HG03558 (cell line): ENCODE results near the gene DR1.

ENCODE experiments used
- ATAC-seq: cut with Tn5 transposase; IDR thresholded peaks from one replicate; pipeline ENCODE4 v1.9.1; 2021; ENCODE audit warnings: moderate number of reproducible peaks; ENCODE audit not compliant: unreplicated experiment; ENCODE audit errors: extremely low read depth

DR1 gene

GRCh38 chr1:93345633-93346420 is at the start of gene DR1:
Gene DR1 (plus strand): TSS chr1:93345907. CDS start chr1:93346646, 739 bp downstream.
- peak; percentile 38 for ATAC-seq

- ATAC-seq = no peak
Observed at GRCh38 chr1:93296555-93297154, 49.1 kb upstream of the DR1 start.

GRCh38 chr1:93301131-93301530 is 44.6 kb upstream of the DR1 start:
- no peak for ATAC-seq

GRCh38 chr1:93302078-93302477 is 43.6 kb upstream of the DR1 start:
- no peak for ATAC-seq

GRCh38 chr1:93304716-93305138 is 41.0 kb upstream of the DR1 start:
- ATAC-seq = no peak

GRCh38 chr1:93306920-93307319 is 38.8 kb upstream of the DR1 start:
- ATAC-seq = no peak

- ATAC-seq = no peak
Observed at GRCh38 chr1:93313026-93313425, 32.7 kb upstream of the DR1 start.

GRCh38 chr1:93317207-93317606 is 28.5 kb upstream of the DR1 start:
- ATAC-seq = no peak

GRCh38 chr1:93317943-93318342 is 27.8 kb upstream of the DR1 start:
- no peak for ATAC-seq

GRCh38 chr1:93321720-93322119 is 24.0 kb upstream of the DR1 start:
- ATAC-seq = no peak

- ATAC-seq = no peak
Observed at GRCh38 chr1:93322349-93322748, 23.4 kb upstream of the DR1 start.

- ATAC-seq = no peak
Observed at GRCh38 chr1:93323185-93323820, 22.4 kb upstream of the DR1 start.

- ATAC-seq = no peak
Observed at GRCh38 chr1:93324486-93325464, 20.9 kb upstream of the DR1 start.

- peak; percentile 49 for ATAC-seq
Observed at GRCh38 chr1:93328809-93329760, 16.6 kb upstream of the DR1 start.

GRCh38 chr1:93330196-93330595 is 15.5 kb upstream of the DR1 start:
- no peak for ATAC-seq

GRCh38 chr1:93330617-93331016 is 15.1 kb upstream of the DR1 start:
- no peak for ATAC-seq

- ATAC-seq = no peak
Observed at GRCh38 chr1:93331412-93331811, 14.3 kb upstream of the DR1 start.

- no peak for ATAC-seq
Observed at GRCh38 chr1:93332368-93332767, 13.3 kb upstream of the DR1 start.
